Lower leg skin (tissue), 4 donors: ENCODE data around the gene MYH16. TPM values are rescaled to one million over a fixed set of nuclear protein-coding genes. Genes with fewer than 3 reads are reported as not detected.

Experiments used
- DNase-seq, 2 donors: peaks; one replicate each; pipeline ENCODE4 v3.0.0-alpha.2; 2019; ENCODE audit warnings: low spot score in 2 of 2
- H3K4me3 ChIP-seq: fragments of 200-600 bp; sonication (generic); 2 replicates; pipeline ENCODE4 v1.5.1; 2017; ENCODE audit warnings: mild to moderate bottlenecking, low read depth; ENCODE audit not compliant: poor library complexity, severe bottlenecking
- POLR2A ChIP-seq, 2 donors: fragments of 450-650 bp; IDR thresholded peaks; one replicate each; pipeline ENCODE4 v1.6.1; 2016 to 2017; ENCODE audit warnings: antibody characterized with exemption in 2 of 2, mild to moderate bottlenecking in 1 of 2, moderate library complexity in 1 of 2
- WGBS, 2 donors: methylation state at CpG; one replicate each; pipeline ENCODE4 v1.1.5; 2018; 5-methylcytosine and 5-hydroxymethylcytosine counted together
- intact Hi-C: fragments of 100-400 bp; cut with DNase I; formaldehyde crosslinking; loops from one replicate; pipeline ENCODE4 v1.15.0; 2023; ENCODE audit warnings: low total_unique reads
- total RNA-seq, 4 donors: library from RNA; depleted of rRNA; stranded (reverse); fragments of >200 nt; gene quantifications; one replicate each; pipeline ENCODE4 v1.1.0, GENCODE V29; 2016
- TF ChIP-seq, protein P1 (sequence below), 3 donors: fragments of 450-650 bp; IDR thresholded peaks; one replicate each; pipeline ENCODE4 v1.5.1; 2016; ENCODE audit warnings: antibody characterized with exemption in 3 of 3, mild to moderate bottlenecking in 3 of 3, moderate library complexity in 2 of 3

MYH16 gene
- total RNA-seq, 4 donors from 2014 or later = not detected

DNA sequence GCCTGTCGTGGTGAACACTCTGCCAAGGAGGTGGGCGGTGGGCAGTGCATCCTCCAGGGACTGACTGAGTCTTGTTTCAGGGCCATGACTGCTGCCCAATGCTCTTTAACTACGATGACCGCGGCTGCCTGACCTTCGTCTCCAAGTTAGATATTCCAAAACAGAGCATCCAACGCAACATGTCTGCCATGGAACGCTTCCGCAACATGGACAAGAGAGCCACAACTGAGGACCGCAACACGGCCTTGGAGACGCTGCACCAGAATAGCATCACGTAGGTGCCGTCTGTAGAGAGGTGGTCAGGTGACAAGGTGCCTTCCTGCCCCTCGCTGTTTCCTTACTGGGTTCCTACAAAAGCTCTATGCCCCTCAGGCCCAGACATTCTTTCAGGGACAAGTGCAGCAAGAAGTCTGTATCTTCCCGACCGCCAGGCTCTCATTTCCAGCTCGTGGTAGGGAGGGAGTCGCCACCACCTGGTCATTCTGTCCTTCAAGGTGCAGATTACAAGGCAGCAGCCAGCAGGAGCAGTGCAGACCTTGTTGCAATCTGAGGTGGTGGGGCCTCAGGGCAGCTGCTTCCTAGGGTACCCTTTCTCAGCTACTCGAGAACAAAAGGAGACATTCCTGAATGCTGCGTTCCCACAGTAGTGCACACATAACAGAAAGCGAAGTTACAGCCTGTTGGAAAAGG, 87.0 kb downstream of the MYH16 start:
- 88 to 89% methylated on average over 22 of the region's 22 CpGs for WGBS, 2 donors
- TF ChIP-seq, protein P1, sequence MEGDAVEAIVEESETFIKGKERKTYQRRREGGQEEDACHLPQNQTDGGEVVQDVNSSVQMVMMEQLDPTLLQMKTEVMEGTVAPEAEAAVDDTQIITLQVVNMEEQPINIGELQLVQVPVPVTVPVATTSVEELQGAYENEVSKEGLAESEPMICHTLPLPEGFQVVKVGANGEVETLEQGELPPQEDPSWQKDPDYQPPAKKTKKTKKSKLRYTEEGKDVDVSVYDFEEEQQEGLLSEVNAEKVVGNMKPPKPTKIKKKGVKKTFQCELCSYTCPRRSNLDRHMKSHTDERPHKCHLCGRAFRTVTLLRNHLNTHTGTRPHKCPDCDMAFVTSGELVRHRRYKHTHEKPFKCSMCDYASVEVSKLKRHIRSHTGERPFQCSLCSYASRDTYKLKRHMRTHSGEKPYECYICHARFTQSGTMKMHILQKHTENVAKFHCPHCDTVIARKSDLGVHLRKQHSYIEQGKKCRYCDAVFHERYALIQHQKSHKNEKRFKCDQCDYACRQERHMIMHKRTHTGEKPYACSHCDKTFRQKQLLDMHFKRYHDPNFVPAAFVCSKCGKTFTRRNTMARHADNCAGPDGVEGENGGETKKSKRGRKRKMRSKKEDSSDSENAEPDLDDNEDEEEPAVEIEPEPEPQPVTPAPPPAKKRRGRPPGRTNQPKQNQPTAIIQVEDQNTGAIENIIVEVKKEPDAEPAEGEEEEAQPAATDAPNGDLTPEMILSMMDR (IDR thresholded peaks at IDR 0.05) = no peak
- no peak for TF ChIP-seq POLR2A (IDR thresholded peaks at IDR 0.05)
- no peak overlapping the region for H3K4me3 ChIP-seq
- no peak for DNase-seq
- intact Hi-C loops = no loop called here

Other genes starting within 250 kb of the MYH16 start
- gene SMURF1, start 128.7 kb upstream of the MYH16 start, total RNA-seq = 10 to 100 TPM; 26.8 to 44.7 (median 31.5) TPM
- under 1 TPM in 1 of 4 donors, not detected in 3; 0.26 TPM for gene KPNA7, start 64.7 kb upstream of the MYH16 start, total RNA-seq
- gene ARPC1A, start 53.1 kb downstream of the MYH16 start, total RNA-seq = 100 to 1,000 TPM; 108 to 140 (median 123) TPM
- 10 to 100 TPM; 51.4 to 83.1 (median 54.3) TPM for gene ARPC1B, start 101.9 kb downstream of the MYH16 start, total RNA-seq
- gene PDAP1, start 135.8 kb downstream of the MYH16 start, total RNA-seq = 10 to 100 TPM; 64.8 to 81.8 (median 73.9) TPM
- gene BUD31, start 136.1 kb downstream of the MYH16 start, total RNA-seq = 10 to 100 TPM; 48.2 to 71.0 (median 58.5) TPM
- 10 to 100 TPM in 1 of 4 donors, 1 to 10 TPM in 3; 8.5 to 14.2 (median 9.5) TPM for gene PTCD1, start 166.0 kb downstream of the MYH16 start, total RNA-seq
- gene CPSF4, start 166.1 kb downstream of the MYH16 start, total RNA-seq = 10 to 100 TPM; 23.7 to 41.6 (median 28.3) TPM
- gene ATP5MF, start 193.3 kb downstream of the MYH16 start, total RNA-seq = 100 to 1,000 TPM; 332 to 806 (median 519) TPM
- gene ZNF789, start 200.1 kb downstream of the MYH16 start, total RNA-seq = 1 to 10 TPM; 1.9 to 5.3 (median 3.3) TPM
- 10 to 100 TPM; 26.2 to 55.0 (median 40.5) TPM for gene ZNF394, start 227.4 kb downstream of the MYH16 start, total RNA-seq
- gene ZKSCAN5, start 231.8 kb downstream of the MYH16 start, total RNA-seq = 1 to 10 TPM; 3.9 to 6.7 (median 5.7) TPM